GM06990 (cell line): ENCODE results near the gene PDZK1.
"Not testable (repeated sequence)": the region's sequence is repeated elsewhere in the genome, so short reads cannot be mapped to it uniquely, and the experiment has no call there.

ENCODE experiments used
- DNase-seq: peaks from one replicate; pipeline ENCODE4 v3.0.0-alpha.2; 2011; ENCODE audit not compliant: insufficient read length; ENCODE audit errors: extremely low read depth
- H3K27me3 ChIP-seq: replicated peaks from 2 replicates; pipeline ENCODE4 v1.6.0; 2011; ENCODE audit warnings: low read length; ENCODE audit not compliant: control insufficient read depth, insufficient read depth
- H3K36me3 ChIP-seq: 2 replicates; pipeline ENCODE4 v1.5.1; 2011; ENCODE audit warnings: low read length; ENCODE audit not compliant: control insufficient read depth, insufficient read depth
- H3K4me3 ChIP-seq: replicated peaks from 2 replicates; pipeline ENCODE4 v1.5.1; 2011; ENCODE audit warnings: low read depth, mild to moderate bottlenecking, control low read depth, low read length
- CTCF ChIP-seq: IDR thresholded peaks from 2 replicates; pipeline ENCODE4 v1.5.1; 2011; ENCODE audit warnings: low read length, control low read depth, mild to moderate bottlenecking, inconsistent platforms; ENCODE audit not compliant: insufficient read depth, poor library complexity, severe bottlenecking

Gene PDZK1

GRCh38 chr1:145688328-145688727 lies 18.8 kb downstream of the PDZK1 start:
- no peak for TF ChIP-seq CTCF
- no peaks in the 10 kb centered on the region for H3K36me3 ChIP-seq
- H3K4me3 ChIP-seq, result no peak overlapping the region
- H3K27me3 ChIP-seq, result no peaks in the 10 kb centered on the region
- DNase-seq, result no peak

GRCh38 chr1:145686078-145686477 lies 21.1 kb downstream of the PDZK1 start:
- H3K27me3 ChIP-seq, H3K4me3 ChIP-seq, H3K36me3 ChIP-seq, DNase-seq: not testable (repeated sequence)

GRCh38 chr1:145684858-145685257 lies 22.3 kb downstream of the PDZK1 start:
- not testable (repeated sequence) for H3K27me3 ChIP-seq, H3K4me3 ChIP-seq, H3K36me3 ChIP-seq, DNase-seq

GRCh38 chr1:145673217-145673616 lies 34.0 kb downstream of the PDZK1 start:
- not testable (repeated sequence) for H3K4me3 ChIP-seq, H3K27me3 ChIP-seq, DNase-seq, H3K36me3 ChIP-seq

- not testable (repeated sequence) for H3K4me3 ChIP-seq, H3K27me3 ChIP-seq, H3K36me3 ChIP-seq, DNase-seq
These were observed 36.0 kb downstream of the PDZK1 start for GRCh38 chr1:145670995-145671745.

- DNase-seq, H3K36me3 ChIP-seq, H3K27me3 ChIP-seq, H3K4me3 ChIP-seq: not testable (repeated sequence)
These were observed 42.2 kb downstream of the PDZK1 start for GRCh38 chr1:145665015-145665414.

- not testable (repeated sequence) for H3K36me3 ChIP-seq, DNase-seq, H3K4me3 ChIP-seq, H3K27me3 ChIP-seq
These were observed 44.7 kb downstream of the PDZK1 start for GRCh38 chr1:145662502-145662901.

GRCh38 chr1:145656245-145656943 lies 50.8 kb downstream of the PDZK1 start:
- H3K36me3 ChIP-seq, DNase-seq, H3K4me3 ChIP-seq, H3K27me3 ChIP-seq: not testable (repeated sequence)

- not testable (repeated sequence) for H3K4me3 ChIP-seq, H3K36me3 ChIP-seq, H3K27me3 ChIP-seq, DNase-seq
These were observed 63.2 kb downstream of the PDZK1 start for GRCh38 chr1:145643990-145644389.

GRCh38 chr1:145641886-145642285 lies 65.3 kb downstream of the PDZK1 start:
- not testable (repeated sequence) for H3K27me3 ChIP-seq, H3K36me3 ChIP-seq, H3K4me3 ChIP-seq, DNase-seq

- not testable (repeated sequence) for H3K36me3 ChIP-seq, H3K4me3 ChIP-seq, DNase-seq, H3K27me3 ChIP-seq
These were observed 70.9 kb downstream of the PDZK1 start for GRCh38 chr1:145636237-145636636.

- not testable (repeated sequence) for H3K4me3 ChIP-seq, DNase-seq, H3K27me3 ChIP-seq, H3K36me3 ChIP-seq
These were observed 85.0 kb downstream of the PDZK1 start for GRCh38 chr1:145622177-145622576.
